Mammary epithelial cell (primary cell): ENCODE results near the gene RIMOC1.

Source experiments
- EZH2 ChIP-seq: IDR thresholded peaks from 2 replicates; pipeline ENCODE4 v1.6.1; 2012; ENCODE audit warnings: low read length, inconsistent platforms, borderline replicate concordance
- TF ChIP-seq, protein P1 (sequence below), 2 donors: IDR thresholded peaks in 1 of 2; conservative IDR thresholded peaks in 1 of 2; 2 replicates each; pipeline ENCODE4 v1.5.1; 2011 to 2012; ENCODE audit warnings: inconsistent platforms in 2 of 2, low read length in 2 of 2, mild to moderate bottlenecking in 2 of 2, control low read depth in 1 of 2, low read depth in 1 of 2; ENCODE audit not compliant: insufficient read depth in 1 of 2; ENCODE audit errors: extremely low read depth in 1 of 2

DNA sequence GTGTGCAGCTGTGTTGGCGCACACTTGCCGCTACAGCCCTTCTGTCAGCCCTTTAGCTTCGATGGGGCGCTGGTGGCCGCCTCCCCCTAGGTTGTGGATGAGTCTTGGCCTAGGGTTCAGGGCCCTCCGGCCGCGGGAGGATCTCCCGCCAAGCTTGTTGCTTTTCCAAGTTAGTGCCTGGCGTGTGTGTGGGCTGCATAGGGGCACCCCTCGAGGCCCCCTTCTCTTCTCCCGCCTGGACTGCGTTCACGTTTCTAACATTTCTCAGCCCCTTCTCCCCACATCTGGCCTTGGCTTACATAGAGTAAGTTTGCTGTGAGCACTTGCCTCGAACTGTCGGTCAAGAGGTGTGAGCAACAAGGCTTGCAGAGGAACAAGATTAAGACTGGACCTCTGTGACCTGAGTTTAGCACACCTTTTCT, 33.5 kb upstream of the RIMOC1 start:
- TF ChIP-seq, protein P1, sequence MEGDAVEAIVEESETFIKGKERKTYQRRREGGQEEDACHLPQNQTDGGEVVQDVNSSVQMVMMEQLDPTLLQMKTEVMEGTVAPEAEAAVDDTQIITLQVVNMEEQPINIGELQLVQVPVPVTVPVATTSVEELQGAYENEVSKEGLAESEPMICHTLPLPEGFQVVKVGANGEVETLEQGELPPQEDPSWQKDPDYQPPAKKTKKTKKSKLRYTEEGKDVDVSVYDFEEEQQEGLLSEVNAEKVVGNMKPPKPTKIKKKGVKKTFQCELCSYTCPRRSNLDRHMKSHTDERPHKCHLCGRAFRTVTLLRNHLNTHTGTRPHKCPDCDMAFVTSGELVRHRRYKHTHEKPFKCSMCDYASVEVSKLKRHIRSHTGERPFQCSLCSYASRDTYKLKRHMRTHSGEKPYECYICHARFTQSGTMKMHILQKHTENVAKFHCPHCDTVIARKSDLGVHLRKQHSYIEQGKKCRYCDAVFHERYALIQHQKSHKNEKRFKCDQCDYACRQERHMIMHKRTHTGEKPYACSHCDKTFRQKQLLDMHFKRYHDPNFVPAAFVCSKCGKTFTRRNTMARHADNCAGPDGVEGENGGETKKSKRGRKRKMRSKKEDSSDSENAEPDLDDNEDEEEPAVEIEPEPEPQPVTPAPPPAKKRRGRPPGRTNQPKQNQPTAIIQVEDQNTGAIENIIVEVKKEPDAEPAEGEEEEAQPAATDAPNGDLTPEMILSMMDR (conservative IDR thresholded peaks at IDR 0.05 in 1 of 2, IDR thresholded peaks at IDR 0.05 in 1 of 2; ENCODE audit: extremely low read depth in 1 of 2, insufficient read depth in 1 of 2, low read depth in 1 of 2, low read length in 2 of 2), result no peak
- TF ChIP-seq EZH2, result no peak
